GM18499 (cell line): ENCODE results near the gene PCDHGC5.
A peak's percentile ranks its signal among the peaks of the same experiment; 100 is the strongest.

Experiments used
- ATAC-seq: cut with Tn5 transposase; IDR thresholded peaks from one replicate; pipeline ENCODE4 v1.9.1; 2021; ENCODE audit warnings: moderate number of reproducible peaks; ENCODE audit not compliant: insufficient read depth, unreplicated experiment

The PCDHGC5 gene

GRCh38 chr5:141527426-141527825, 38.5 kb downstream of the PCDHGC5 start:
- no peak for ATAC-seq

DNA sequence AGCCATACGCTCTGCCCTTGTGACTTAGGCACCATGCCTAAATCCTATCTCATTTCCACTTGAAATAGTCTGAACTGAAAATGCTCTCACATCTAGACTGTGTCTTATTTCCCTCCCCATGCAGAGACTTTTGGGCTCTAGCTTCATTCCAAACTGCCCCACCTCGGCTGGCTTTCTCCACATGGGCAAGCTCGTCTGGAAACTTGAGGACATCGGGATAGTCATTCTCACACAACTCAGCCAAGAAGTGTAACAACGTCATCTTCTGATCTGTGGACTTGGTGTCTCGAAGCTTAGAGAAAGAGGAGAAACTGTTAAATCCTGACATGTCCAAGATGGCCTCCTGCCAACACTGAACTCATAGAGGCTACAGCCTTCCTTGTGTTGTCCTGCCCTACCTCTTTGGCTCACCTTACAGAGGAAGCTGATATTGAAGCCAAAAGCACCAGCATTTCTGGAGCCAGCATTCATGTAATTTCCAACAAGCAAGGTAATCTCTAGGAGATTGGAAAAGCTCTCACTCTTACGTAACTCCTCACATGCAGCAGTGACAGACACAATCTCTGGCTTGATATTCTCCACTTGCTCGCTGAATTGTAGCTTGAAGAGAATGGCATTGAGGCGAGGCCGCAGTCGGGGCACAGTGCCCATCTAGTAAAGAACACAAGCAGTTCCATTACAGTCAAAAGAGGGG, 39.6 kb downstream of the PCDHGC5 start:
- ATAC-seq: no peak

GRCh38 chr5:141529002-141529401, 40.1 kb downstream of the PCDHGC5 start:
- ATAC-seq: no peak

- peak; percentile 36 for ATAC-seq
Measured at GRCh38 chr5:141529873-141530272, 41.0 kb downstream of the PCDHGC5 start.

GRCh38 chr5:141532726-141533125, 43.8 kb downstream of the PCDHGC5 start:
- no peak for ATAC-seq

- ATAC-seq: no peak
Measured at GRCh38 chr5:141533897-141534296, 45.0 kb downstream of the PCDHGC5 start.

- no peak for ATAC-seq
Measured at GRCh38 chr5:141534492-141535213, 45.8 kb downstream of the PCDHGC5 start.
